OCI-LY1 (cell line): ENCODE measurements around the gene EML4.

Source experiments
- H2AFZ ChIP-seq: fragments of 200-600 bp; sonication (generic), shearing (Covaris generic); 2 replicates; pipeline ENCODE4 v1.6.0; 2014; ENCODE audit warnings: antibody characterized with exemption, mild to moderate bottlenecking, low read length
- H3F3A ChIP-seq: fragments of 200-600 bp; sonication (generic), shearing (Covaris generic); 2 replicates; pipeline ENCODE4 v1.6.0; 2014; ENCODE audit warnings: mild to moderate bottlenecking, antibody characterized with exemption, low read length, moderate library complexity; ENCODE audit not compliant: insufficient read depth
- H3K27ac ChIP-seq: fragments of 200-600 bp; sonication (generic); 2 replicates; pipeline ENCODE4 v1.5.1; 2014; ENCODE audit warnings: low read length, mixed run types, mild to moderate bottlenecking, low read depth; ENCODE audit not compliant: poor library complexity, severe bottlenecking
- H3K27me3 ChIP-seq: fragments of 200-600 bp; sonication (generic); 2 replicates; pipeline ENCODE4 v1.6.0; 2014; ENCODE audit warnings: antibody characterized with exemption, mild to moderate bottlenecking, low read length, moderate library complexity; ENCODE audit not compliant: insufficient read depth
- H3K36me3 ChIP-seq: fragments of 200-600 bp; sonication (generic); 2 replicates; pipeline ENCODE4 v1.6.1; 2014; ENCODE audit warnings: mild to moderate bottlenecking, antibody characterized with exemption, low read length, moderate library complexity, mixed read lengths; ENCODE audit not compliant: insufficient read depth
- H3K4me1 ChIP-seq: fragments of 200-600 bp; sonication (generic); 2 replicates; pipeline ENCODE4 v1.5.1; 2014; ENCODE audit warnings: mild to moderate bottlenecking, low read length, moderate library complexity; ENCODE audit not compliant: insufficient read depth, severe bottlenecking
- H3K4me2 ChIP-seq: fragments of 200-600 bp; sonication (generic), shearing (Covaris generic); 2 replicates; pipeline ENCODE4 v1.6.1; 2014; ENCODE audit warnings: low read length
- H3K4me3 ChIP-seq: fragments of 200-600 bp; sonication (generic); 2 replicates; pipeline ENCODE4 v1.5.1; 2014; ENCODE audit warnings: low read length, low read depth, mild to moderate bottlenecking, mixed read lengths; ENCODE audit not compliant: poor library complexity, severe bottlenecking
- H3K79me2 ChIP-seq: fragments of 200-600 bp; shearing (Covaris generic); 2 replicates; pipeline ENCODE4 v1.6.1; 2016; ENCODE audit warnings: mixed run types, low read length, mixed read lengths; ENCODE audit not compliant: insufficient read depth
- H3K9ac ChIP-seq: fragments of 200-600 bp; sonication (generic), shearing (Covaris generic); 2 replicates; pipeline ENCODE4 v1.6.1; 2014; ENCODE audit warnings: mild to moderate bottlenecking, low read length, mixed read lengths
- H3K9me2 ChIP-seq: fragments of 200-600 bp; sonication (generic), shearing (Covaris generic); 2 replicates; pipeline ENCODE4 v1.6.1; 2014; ENCODE audit warnings: low read depth, mild to moderate bottlenecking, low read length, mixed read lengths
- H3K9me3 ChIP-seq: fragments of 200-600 bp; shearing (Covaris generic); 2 replicates; pipeline ENCODE4 v1.6.1; 2014; ENCODE audit warnings: low read length, mixed read lengths
- H4K20me1 ChIP-seq: fragments of 200-600 bp; sonication (generic), shearing (Covaris generic); 2 replicates; pipeline ENCODE4 v1.6.0; 2016; ENCODE audit warnings: mild to moderate bottlenecking, low read length; ENCODE audit not compliant: insufficient read depth
- EZH2 ChIP-seq: fragments of 200-600 bp; sonication (generic), shearing (Covaris generic); IDR thresholded peaks from 2 replicates; pipeline ENCODE4 v1.8.0; 2017; ENCODE audit warnings: borderline replicate concordance, mixed run types, mild to moderate bottlenecking, antibody characterized with exemption, low read length, moderate library complexity, mixed read lengths
- TF ChIP-seq, protein P1 (sequence below): fragments of 200-600 bp; sonication (generic), shearing (Covaris generic); IDR thresholded peaks from 2 replicates; pipeline ENCODE4 v1.5.1; 2017; ENCODE audit warnings: mild to moderate bottlenecking, antibody characterized with exemption, low read length, moderate library complexity, mixed read lengths

EML4 gene

DNA sequence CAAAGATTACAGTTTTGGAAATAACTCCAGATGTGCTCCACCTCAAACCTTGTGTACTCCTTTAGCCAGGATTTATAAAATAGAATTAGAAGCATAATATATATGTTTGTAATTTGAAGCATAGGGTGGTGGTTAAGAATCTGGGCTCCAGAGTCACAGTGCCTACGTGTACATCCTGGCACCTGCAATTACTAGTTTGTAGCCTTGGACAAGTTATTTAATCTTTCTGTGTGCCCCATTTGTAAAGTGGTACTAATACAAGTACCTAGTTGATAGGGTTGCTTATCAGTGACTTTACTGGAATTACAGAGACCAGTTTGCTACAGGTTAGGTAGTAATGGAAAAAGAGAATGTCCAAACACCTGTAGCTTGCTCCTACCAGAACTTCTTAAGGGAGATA is 28.6 kb downstream of the EML4 start:
- Histone ChIP-seq H3K79me2 (no peaks in the 10 kb centered on the region), H3K4me2 (no peak overlapping the region), H2AFZ (no peak overlapping the region), H3K36me3 (no peaks in the 10 kb centered on the region), H3K4me3 (no peak overlapping the region), H3K4me1 (peaks cover 7% of the 10 kb centered on the region), H3F3A (no peaks in the 10 kb centered on the region), H3K9me2 (no peaks in the 10 kb centered on the region), H4K20me1 (no peaks in the 10 kb centered on the region), H3K27me3 (no peaks in the 10 kb centered on the region), H3K9ac (no peak overlapping the region), H3K9me3 (no peaks in the 10 kb centered on the region), H3K27ac (no peak overlapping the region)
- no peak for TF ChIP-seq EZH2
- TF ChIP-seq, protein P1, sequence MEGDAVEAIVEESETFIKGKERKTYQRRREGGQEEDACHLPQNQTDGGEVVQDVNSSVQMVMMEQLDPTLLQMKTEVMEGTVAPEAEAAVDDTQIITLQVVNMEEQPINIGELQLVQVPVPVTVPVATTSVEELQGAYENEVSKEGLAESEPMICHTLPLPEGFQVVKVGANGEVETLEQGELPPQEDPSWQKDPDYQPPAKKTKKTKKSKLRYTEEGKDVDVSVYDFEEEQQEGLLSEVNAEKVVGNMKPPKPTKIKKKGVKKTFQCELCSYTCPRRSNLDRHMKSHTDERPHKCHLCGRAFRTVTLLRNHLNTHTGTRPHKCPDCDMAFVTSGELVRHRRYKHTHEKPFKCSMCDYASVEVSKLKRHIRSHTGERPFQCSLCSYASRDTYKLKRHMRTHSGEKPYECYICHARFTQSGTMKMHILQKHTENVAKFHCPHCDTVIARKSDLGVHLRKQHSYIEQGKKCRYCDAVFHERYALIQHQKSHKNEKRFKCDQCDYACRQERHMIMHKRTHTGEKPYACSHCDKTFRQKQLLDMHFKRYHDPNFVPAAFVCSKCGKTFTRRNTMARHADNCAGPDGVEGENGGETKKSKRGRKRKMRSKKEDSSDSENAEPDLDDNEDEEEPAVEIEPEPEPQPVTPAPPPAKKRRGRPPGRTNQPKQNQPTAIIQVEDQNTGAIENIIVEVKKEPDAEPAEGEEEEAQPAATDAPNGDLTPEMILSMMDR, result no peak

DNA sequence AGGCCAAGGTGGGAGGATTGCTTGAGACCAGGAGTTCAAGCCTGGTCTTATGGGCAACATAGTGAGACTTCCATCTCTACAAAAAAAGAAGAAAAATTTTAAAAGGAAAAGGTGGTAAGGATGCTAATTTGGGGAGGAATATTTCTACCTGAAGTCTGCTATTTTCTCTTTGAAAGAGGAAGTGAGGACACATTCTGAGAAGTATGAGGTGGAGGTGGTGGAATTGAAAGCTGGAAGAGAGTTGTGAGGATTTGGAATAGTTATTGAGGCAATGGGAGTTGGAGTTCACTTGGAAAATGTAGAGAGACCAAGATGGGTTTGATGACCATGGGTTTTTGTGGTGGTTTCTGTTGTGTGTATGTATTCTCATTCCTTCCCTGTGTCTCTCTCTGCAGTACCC is 29.3 kb downstream of the EML4 start:
- H3F3A ChIP-seq, result no peaks in the 10 kb centered on the region
- peaks cover 4% of the 10 kb centered on the region for H3K4me1 ChIP-seq
- H4K20me1 ChIP-seq, result no peaks in the 10 kb centered on the region
- TF ChIP-seq, protein P1, result no peak
- no peak for TF ChIP-seq EZH2
- H3K9me2 ChIP-seq, result no peaks in the 10 kb centered on the region
- no peaks in the 10 kb centered on the region for H3K27me3 ChIP-seq
- H3K79me2 ChIP-seq, result no peaks in the 10 kb centered on the region
- no peaks in the 10 kb centered on the region for H3K9me3 ChIP-seq
- no peak overlapping the region for H3K27ac ChIP-seq
- H2AFZ ChIP-seq, result no peak overlapping the region
- no peak overlapping the region for H3K4me2 ChIP-seq
- H3K9ac ChIP-seq, result no peak overlapping the region
- no peak overlapping the region for H3K4me3 ChIP-seq
- H3K36me3 ChIP-seq, result no peaks in the 10 kb centered on the region

DNA sequence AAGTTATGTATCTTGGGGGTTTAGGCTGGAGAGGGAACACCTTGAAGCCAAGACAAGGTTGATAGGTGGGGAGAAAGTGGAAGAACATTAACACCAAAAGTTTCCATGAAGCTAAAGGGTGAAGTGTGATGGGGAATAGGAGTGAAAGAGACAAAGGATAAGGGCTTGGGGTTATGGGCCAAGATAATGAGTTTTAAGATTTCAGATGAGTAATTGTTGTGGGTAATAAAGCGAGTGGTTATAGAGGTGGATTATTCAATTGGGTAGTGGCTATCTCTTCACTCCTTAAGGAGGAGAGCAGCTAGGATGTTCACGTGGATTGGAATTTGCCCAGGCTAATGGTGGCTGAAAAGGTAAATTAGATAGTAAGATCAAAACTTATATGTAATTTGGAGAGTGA is 29.8 kb downstream of the EML4 start:
- Histone ChIP-seq H3K4me3 (no peak overlapping the region), H2AFZ (no peak overlapping the region), H3K4me2 (no peak overlapping the region), H3K4me1 (no peaks in the 10 kb centered on the region), H3K9ac (no peak overlapping the region), H3K36me3 (no peaks in the 10 kb centered on the region), H4K20me1 (no peaks in the 10 kb centered on the region), H3K9me2 (no peaks in the 10 kb centered on the region), H3K27me3 (no peaks in the 10 kb centered on the region), H3F3A (no peaks in the 10 kb centered on the region), H3K79me2 (no peaks in the 10 kb centered on the region), H3K27ac (no peak overlapping the region), H3K9me3 (no peaks in the 10 kb centered on the region)
- TF ChIP-seq EZH2, result no peak
- TF ChIP-seq, protein P1, result no peak
